Measurements from ENCODE around the gene RNF10. TPM values are rescaled to one million over a fixed set of nuclear protein-coding genes. Genes with fewer than 3 reads are reported as not detected.

Gene RNF10
- total RNA-seq, 2 experiments from 2014 or later = 441 to 446 TPM

GRCh38 chr12:120539303-120539702, 5.1 kb downstream of the RNF10 start:
- H3K36me3 ChIP-seq (ENCODE audit: insufficient read depth, low read length) = peaks cover 24% of the 10 kb centered on the region
- no peaks in the 10 kb centered on the region for H3K27me3 ChIP-seq (ENCODE audit: control insufficient read depth in 1 of 2, insufficient read depth in 2 of 2, low read length in 2 of 2)
- Mint-ChIP-seq H3K27ac (peak overlapping the region; percentile 91), H3K9me3 (no peaks in the 10 kb centered on the region), H3K4me3 (peak overlapping the region; percentile 91), H3K36me3 (ENCODE audit: low read depth) (peaks cover 79% of the 10 kb centered on the region), H3K27me3 (no peaks in the 10 kb centered on the region), H3K4me1 (ENCODE audit: low read depth) (peaks cover 75% of the 10 kb centered on the region)
- intact Hi-C loops (cut with DNase I, micrococcal nuclease) = loop anchor here (5.0 kb wide), 2 partner anchors 43 to 148 kb away; partner anchors contain the start of genes MLEC (in 1 of the 2) and POP5 (in 1 of the 2)
- no peak overlapping the region for H3K27ac ChIP-seq (ENCODE audit: low read depth in 1 of 2, low read length in 2 of 2)
- ChIA-PET CTCF (no interaction called here), POLR2A (interaction anchor here (0.7 to 2.0 kb wide), 7 partner anchors 10 to 247 kb away, joined by 3 to 7 read pairs (median 4); partner anchors contain the start of genes COQ5 and DYNLL1)
- no peak for TF ChIP-seq CTCF (IDR thresholded peaks at IDR 0.05)
- H3K4me1 ChIP-seq (ENCODE audit: insufficient read depth, low read length) = peaks cover 73% of the 10 kb centered on the region
- no peak for ATAC-seq (ENCODE audit: poor library complexity)
- no peaks in the 10 kb centered on the region for H3K9me3 ChIP-seq (ENCODE audit: control insufficient read depth in 1 of 2, insufficient read depth in 1 of 2, low read length in 2 of 2)
- no peak for DNase-seq
- H3K4me3 ChIP-seq (ENCODE audit: low read length) = no peak overlapping the region

- Mint-ChIP-seq H3K4me3 (peak overlapping the region; percentile 46), H3K36me3 (ENCODE audit: low read depth) (peaks cover 76% of the 10 kb centered on the region), H3K4me1 (ENCODE audit: low read depth) (peaks cover 77% of the 10 kb centered on the region), H3K27me3 (no peaks in the 10 kb centered on the region), H3K9me3 (no peaks in the 10 kb centered on the region), H3K27ac (peak overlapping the region; percentile 24)
- Histone ChIP-seq H3K36me3 (ENCODE audit: insufficient read depth, low read length) (peaks cover 30% of the 10 kb centered on the region), H3K27ac (ENCODE audit: low read depth in 1 of 2, low read length in 2 of 2) (no peak overlapping the region), H3K27me3 (ENCODE audit: control insufficient read depth in 1 of 2, insufficient read depth in 2 of 2, low read length in 2 of 2) (no peaks in the 10 kb centered on the region), H3K4me3 (ENCODE audit: low read length) (no peak overlapping the region), H3K4me1 (ENCODE audit: insufficient read depth, low read length) (peaks cover 76% of the 10 kb centered on the region), H3K9me3 (ENCODE audit: control insufficient read depth in 1 of 2, insufficient read depth in 1 of 2, low read length in 2 of 2) (no peaks in the 10 kb centered on the region)
- ChIA-PET POLR2A (interaction anchor here (2.0 kb wide), 1 partner anchor 21 kb away, joined by 5 read pairs; no protein-coding TSS in a partner anchor), CTCF (no interaction called here)
- no peak for DNase-seq
- no peak for TF ChIP-seq CTCF (IDR thresholded peaks at IDR 0.05)
- no peak for ATAC-seq (ENCODE audit: poor library complexity)
- intact Hi-C loops (cut with DNase I, micrococcal nuclease) = no loop called here
Observed at GRCh38 chr12:120540445-120540844, 6.3 kb downstream of the RNF10 start.

GRCh38 chr12:120542166-120542565, 8.0 kb downstream of the RNF10 start:
- ChIA-PET POLR2A (no interaction called here), CTCF (no interaction called here)
- no peak for TF ChIP-seq CTCF (IDR thresholded peaks at IDR 0.05)
- intact Hi-C loops (cut with DNase I, micrococcal nuclease) = no loop called here
- DNase-seq (no peak), ATAC-seq (ENCODE audit: poor library complexity) (no peak)
- Histone ChIP-seq H3K27ac (ENCODE audit: low read depth in 1 of 2, low read length in 2 of 2) (no peak overlapping the region), H3K27me3 (ENCODE audit: control insufficient read depth in 1 of 2, insufficient read depth in 2 of 2, low read length in 2 of 2) (no peaks in the 10 kb centered on the region), H3K36me3 (ENCODE audit: insufficient read depth, low read length) (peaks cover 46% of the 10 kb centered on the region), H3K4me3 (ENCODE audit: low read length) (no peak overlapping the region), H3K4me1 (ENCODE audit: insufficient read depth, low read length) (peaks cover 63% of the 10 kb centered on the region), H3K9me3 (ENCODE audit: control insufficient read depth in 1 of 2, insufficient read depth in 1 of 2, low read length in 2 of 2) (no peaks in the 10 kb centered on the region)
- peaks cover 60% of the 10 kb centered on the region for H3K4me1 Mint-ChIP-seq (ENCODE audit: low read depth)
- no peaks in the 10 kb centered on the region for H3K27me3 Mint-ChIP-seq
- H3K4me3 Mint-ChIP-seq = no peak overlapping the region
- no peaks in the 10 kb centered on the region for H3K9me3 Mint-ChIP-seq
- peak overlapping the region; percentile 20 for H3K27ac Mint-ChIP-seq
- H3K36me3 Mint-ChIP-seq (ENCODE audit: low read depth) = peaks cover 58% of the 10 kb centered on the region

All from CD4-positive, alpha-beta T cell (primary cell).